ENCODE results near the gene AOAH.

The AOAH gene

DNA sequence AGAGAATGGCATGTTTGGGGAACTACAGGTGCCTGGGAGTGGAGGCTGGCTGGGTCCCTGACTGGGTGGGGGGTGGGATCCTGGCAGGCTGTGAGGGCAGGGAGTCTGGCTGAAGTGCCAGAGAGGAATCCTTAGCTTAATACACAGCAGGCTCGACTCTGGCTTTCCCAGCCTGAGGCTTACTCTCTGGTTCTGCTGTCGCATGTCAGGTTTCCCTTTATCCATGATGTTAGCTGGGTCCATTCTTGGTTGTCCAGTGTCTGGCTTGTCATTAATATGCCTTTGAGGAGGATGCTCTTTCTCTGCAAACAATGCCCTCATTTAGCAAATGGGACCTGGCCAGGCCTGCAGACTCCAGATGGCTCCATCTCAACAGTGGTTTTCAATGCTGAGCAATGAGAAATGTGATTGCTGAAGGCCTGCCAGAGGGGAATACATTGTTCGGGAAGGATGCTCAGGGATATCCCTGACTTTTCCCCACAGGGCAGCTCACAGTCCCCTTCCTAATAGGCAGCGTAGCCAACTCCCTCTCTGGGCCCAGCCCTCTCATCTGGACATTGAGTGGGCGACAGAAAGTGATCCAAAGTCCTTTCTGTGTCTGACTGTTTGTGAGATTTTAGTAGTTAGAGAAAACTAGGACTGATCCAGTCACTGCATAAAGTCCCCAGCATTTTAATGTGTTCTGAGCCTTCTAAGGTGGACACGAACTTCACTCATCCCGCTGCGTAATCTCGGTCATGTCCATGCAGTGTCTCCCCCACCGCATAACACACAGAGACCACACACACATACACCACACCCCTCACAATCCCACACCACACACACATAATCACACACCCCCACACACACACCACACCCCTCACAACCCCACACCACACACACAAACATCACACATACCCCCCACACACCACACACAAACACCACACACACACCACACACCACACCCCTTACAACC, 209.7 kb downstream of the AOAH start:
- no peak overlapping the region for H3K4me3 ChIP-seq (replicated peaks in 1 of 2; ENCODE audit: low read depth in 2 of 2, low read length in 2 of 2)
- no peak for TF ChIP-seq CTCF (IDR thresholded peaks at IDR 0.05; ENCODE audit: low read depth, low read length)
- no peak for DNase-seq (ENCODE audit: low read depth in 2 of 2)

GRCh38 chr7:36513393-36513792, 210.9 kb downstream of the AOAH start:
- DNase-seq (ENCODE audit: low read depth in 2 of 2), result no peak
- TF ChIP-seq CTCF (IDR thresholded peaks at IDR 0.05; ENCODE audit: low read depth, low read length), result no peak
- no peak overlapping the region for H3K4me3 ChIP-seq (replicated peaks in 1 of 2; ENCODE audit: low read depth in 2 of 2, low read length in 2 of 2)

DNA sequence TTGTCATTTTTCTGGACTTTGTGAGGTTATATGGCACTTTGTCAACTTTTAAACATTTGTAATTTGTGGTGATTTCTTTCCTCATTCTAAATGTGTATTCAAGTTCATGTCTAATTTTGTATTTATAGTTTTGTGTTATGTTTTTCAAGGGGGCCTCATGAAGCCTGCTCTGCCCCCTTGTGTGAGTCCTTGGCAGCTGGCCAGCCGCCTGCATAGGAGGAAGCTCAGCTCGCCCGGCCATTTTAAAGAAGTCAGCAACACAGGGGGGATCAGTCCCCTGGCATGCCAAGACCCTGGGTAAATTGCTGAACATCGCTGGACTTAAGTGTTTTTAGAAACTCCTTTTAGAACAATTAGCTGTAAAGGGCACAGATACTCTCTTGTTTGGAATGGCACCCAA, 211.7 kb downstream of the AOAH start:
- TF ChIP-seq CTCF (IDR thresholded peaks at IDR 0.05; ENCODE audit: low read depth, low read length), result no peak
- no peak overlapping the region for H3K4me3 ChIP-seq (replicated peaks in 1 of 2; ENCODE audit: low read depth in 2 of 2, low read length in 2 of 2)
- no peak for DNase-seq (ENCODE audit: low read depth in 2 of 2)

- TF ChIP-seq CTCF (IDR thresholded peaks at IDR 0.05; ENCODE audit: low read depth, low read length), result no peak
- H3K4me3 ChIP-seq (replicated peaks in 1 of 2; ENCODE audit: low read depth in 2 of 2, low read length in 2 of 2), result no peak overlapping the region
- no peak for DNase-seq (ENCODE audit: low read depth in 2 of 2)
Measured at GRCh38 chr7:36509962-36510361, 214.3 kb downstream of the AOAH start.

- no peak for TF ChIP-seq CTCF (IDR thresholded peaks at IDR 0.05; ENCODE audit: low read depth, low read length)
- no peak overlapping the region for H3K4me3 ChIP-seq (replicated peaks in 1 of 2; ENCODE audit: low read depth in 2 of 2, low read length in 2 of 2)
- no peak for DNase-seq (ENCODE audit: low read depth in 2 of 2)
Measured at GRCh38 chr7:36507475-36508440, 216.5 kb downstream of the AOAH start.

GRCh38 chr7:36506820-36507219, 217.5 kb downstream of the AOAH start:
- H3K4me3 ChIP-seq (replicated peaks in 1 of 2; ENCODE audit: low read depth in 2 of 2, low read length in 2 of 2), result no peak overlapping the region
- TF ChIP-seq CTCF (IDR thresholded peaks at IDR 0.05; ENCODE audit: low read depth, low read length), result no peak
- peak in 1 of 2 donors; percentile 40 for DNase-seq (ENCODE audit: low read depth in 2 of 2)

Measured in cardiac fibroblast (primary cell).